PC-3 (cell line): Measurements from ENCODE around the gene CRY1. TPM values are rescaled to one million over a fixed set of nuclear protein-coding genes. Genes with fewer than 3 reads are reported as not detected.

ENCODE experiments used
- ATAC-seq: fragments of 200-7000 bp; cut with Tn5 transposase; 2 replicates; pipeline ENCODE4 v1.9.1; 2020; ENCODE audit warnings: mild to moderate bottlenecking, moderate library complexity
- BruUV-seq: library from RNA; stranded (reverse); fragments of 400-500 nt; replicated peaks from 2 replicates; lab custom pipeline; 2021; lab: Mats Ljungman, UMichigan
- CTCF ChIA-PET: fragments of 300-600 bp; sonication (Branson Sonifier 250); formaldehyde crosslinking; loops from one replicate; lab custom pipeline; 2022; ENCODE audit warnings: antibody characterized with exemption; lab: Charles Lee
- POLR2A ChIA-PET: fragments of 300-600 bp; sonication (Branson Sonifier 250); formaldehyde crosslinking; loops from one replicate; lab custom pipeline; 2022; ENCODE audit warnings: antibody characterized with exemption; ENCODE audit not compliant: unreplicated experiment; lab: Charles Lee
- DNase-seq: peaks from one replicate; pipeline ENCODE4 v3.0.0-alpha.2; 2015
- H2AFZ ChIP-seq: fragments of 300-600 bp; sonication (generic); 2 replicates; pipeline ENCODE4 v1.6.0; 2016; ENCODE audit warnings: antibody characterized with exemption, low read length
- H3F3A ChIP-seq: fragments of 300-600 bp; sonication (generic); one replicate; pipeline ENCODE4 v1.6.0; 2017; ENCODE audit warnings: antibody characterized with exemption, low read length, control low read depth, mild to moderate bottlenecking; ENCODE audit not compliant: unreplicated experiment
- H3K27ac ChIP-seq: fragments of 300-600 bp; sonication (generic); 2 replicates; pipeline ENCODE4 v1.5.1; 2016; ENCODE audit warnings: mild to moderate bottlenecking, low read length
- H3K27me3 ChIP-seq: fragments of 300-600 bp; sonication (generic); 2 replicates; pipeline ENCODE4 v1.6.1; 2016; ENCODE audit warnings: low read length, mixed read lengths
- H3K36me3 ChIP-seq: fragments of 300-600 bp; sonication (generic); 2 replicates; pipeline ENCODE4 v1.6.1; 2016; ENCODE audit warnings: low read depth, mixed run types, low read length, mixed read lengths
- H3K4me1 ChIP-seq: fragments of 300-600 bp; sonication (generic); 2 replicates; pipeline ENCODE4 v1.5.1; 2016; ENCODE audit warnings: low read length; ENCODE audit not compliant: insufficient read depth
- H3K4me2 ChIP-seq: fragments of 300-600 bp; sonication (generic); 2 replicates; pipeline ENCODE4 v1.6.0; 2016; ENCODE audit warnings: low read length
- H3K4me3 ChIP-seq: fragments of 300-600 bp; sonication (generic); 2 replicates; pipeline ENCODE4 v1.5.1; 2016; ENCODE audit warnings: mild to moderate bottlenecking, low read length, mixed read lengths
- H3K79me2 ChIP-seq: fragments of 300-600 bp; sonication (generic); 2 replicates; pipeline ENCODE4 v1.6.1; 2017; ENCODE audit warnings: low read length, mixed read lengths
- H3K9ac ChIP-seq: fragments of 300-600 bp; sonication (generic); 2 replicates; pipeline ENCODE4 v1.6.0; 2016; ENCODE audit warnings: mild to moderate bottlenecking, low read length
- H3K9me2 ChIP-seq: fragments of 300-600 bp; sonication (generic); replicated peaks from 2 replicates; pipeline ENCODE4 v1.6.1; 2016; ENCODE audit warnings: mixed run types, low read length, mixed read lengths
- H3K9me3 ChIP-seq: fragments of 300-600 bp; sonication (generic); 2 replicates; pipeline ENCODE4 v1.6.1; 2016; ENCODE audit warnings: low read length, mixed read lengths
- H4K20me1 ChIP-seq: fragments of 300-600 bp; sonication (generic); 2 replicates; pipeline ENCODE4 v1.6.1; 2016; ENCODE audit warnings: low read length, mixed read lengths
- EZH2 ChIP-seq: fragments of 300-600 bp; sonication (generic); IDR thresholded peaks from one replicate; pipeline ENCODE4 v1.6.1; 2017; ENCODE audit warnings: antibody characterized with exemption, mild to moderate bottlenecking, low read length; ENCODE audit not compliant: unreplicated experiment
- EZH2phosphoT487 ChIP-seq: fragments of 300-600 bp; sonication (generic); IDR thresholded peaks from 2 replicates; pipeline ENCODE4 v1.6.1; 2018; ENCODE audit warnings: mild to moderate bottlenecking, antibody characterized with exemption, low read length, borderline replicate concordance
- intact Hi-C: fragments of 100-400 bp; cut with micrococcal nuclease; formaldehyde crosslinking; loops from 2 replicates; pipeline ENCODE4 v1.9.0; 2023
- total RNA-seq: library from RNA; depleted of rRNA; stranded (reverse); fragments of >200 nt; gene quantifications from 2 replicates; pipeline ENCODE4 v1.2.3, GENCODE V29; 2014
- TF ChIP-seq, protein P1 (sequence below): fragments of 300-600 bp; sonication (generic); conservative IDR thresholded peaks from 2 replicates; pipeline ENCODE4 v1.5.1; 2017; ENCODE audit warnings: antibody characterized with exemption, low read depth, mild to moderate bottlenecking, low read length

Gene CRY1
- total RNA-seq, 1 experiment from 2014 or later = 32.0 TPM

DNA sequence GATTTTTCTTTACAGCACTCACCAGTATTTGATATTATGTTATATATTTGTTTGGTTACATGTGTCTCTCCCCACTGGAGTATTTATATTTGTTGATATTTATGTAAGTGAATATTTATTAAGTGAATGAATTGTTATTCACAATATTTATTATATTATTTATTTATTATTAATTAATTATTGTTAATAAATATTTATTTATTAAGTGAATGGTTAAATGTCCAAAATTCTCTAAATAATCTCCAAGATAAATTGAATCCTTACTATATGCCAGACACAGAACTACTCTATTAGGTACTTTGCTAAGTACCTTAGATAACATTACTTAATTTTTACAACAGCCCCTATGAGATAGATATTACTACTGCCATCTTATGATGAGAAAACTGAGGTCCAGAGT lies 10.2 kb upstream of the CRY1 start:
- DNase-seq (no peak), ATAC-seq (no peak)
- no peaks in the 10 kb centered on the region for H3K27me3 ChIP-seq
- H3K9me2 ChIP-seq = no peaks in the 10 kb centered on the region
- H3K36me3 ChIP-seq = no peaks in the 10 kb centered on the region
- no peak overlapping the region for H2AFZ ChIP-seq
- no peaks in the 10 kb centered on the region for H3K79me2 ChIP-seq
- H3K4me2 ChIP-seq = no peak overlapping the region
- intact Hi-C loops = no loop called here
- no peak overlapping the region for H3K27ac ChIP-seq
- no peak overlapping the region for H3K4me3 ChIP-seq
- ChIA-PET CTCF (no interaction called here), POLR2A (no interaction called here)
- no peaks in the 10 kb centered on the region for H3K9me3 ChIP-seq
- H4K20me1 ChIP-seq = no peaks in the 10 kb centered on the region
- no TSS peak for BruUV-seq
- no peaks in the 10 kb centered on the region for H3F3A ChIP-seq
- TF ChIP-seq, protein P1, sequence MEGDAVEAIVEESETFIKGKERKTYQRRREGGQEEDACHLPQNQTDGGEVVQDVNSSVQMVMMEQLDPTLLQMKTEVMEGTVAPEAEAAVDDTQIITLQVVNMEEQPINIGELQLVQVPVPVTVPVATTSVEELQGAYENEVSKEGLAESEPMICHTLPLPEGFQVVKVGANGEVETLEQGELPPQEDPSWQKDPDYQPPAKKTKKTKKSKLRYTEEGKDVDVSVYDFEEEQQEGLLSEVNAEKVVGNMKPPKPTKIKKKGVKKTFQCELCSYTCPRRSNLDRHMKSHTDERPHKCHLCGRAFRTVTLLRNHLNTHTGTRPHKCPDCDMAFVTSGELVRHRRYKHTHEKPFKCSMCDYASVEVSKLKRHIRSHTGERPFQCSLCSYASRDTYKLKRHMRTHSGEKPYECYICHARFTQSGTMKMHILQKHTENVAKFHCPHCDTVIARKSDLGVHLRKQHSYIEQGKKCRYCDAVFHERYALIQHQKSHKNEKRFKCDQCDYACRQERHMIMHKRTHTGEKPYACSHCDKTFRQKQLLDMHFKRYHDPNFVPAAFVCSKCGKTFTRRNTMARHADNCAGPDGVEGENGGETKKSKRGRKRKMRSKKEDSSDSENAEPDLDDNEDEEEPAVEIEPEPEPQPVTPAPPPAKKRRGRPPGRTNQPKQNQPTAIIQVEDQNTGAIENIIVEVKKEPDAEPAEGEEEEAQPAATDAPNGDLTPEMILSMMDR = no peak
- TF ChIP-seq EZH2phosphoT487 (no peak), EZH2 (no peak)
- H3K4me1 ChIP-seq = peaks cover 7% of the 10 kb centered on the region; the same call in 1 of the 2 replicates
- no peak overlapping the region for H3K9ac ChIP-seq

DNA sequence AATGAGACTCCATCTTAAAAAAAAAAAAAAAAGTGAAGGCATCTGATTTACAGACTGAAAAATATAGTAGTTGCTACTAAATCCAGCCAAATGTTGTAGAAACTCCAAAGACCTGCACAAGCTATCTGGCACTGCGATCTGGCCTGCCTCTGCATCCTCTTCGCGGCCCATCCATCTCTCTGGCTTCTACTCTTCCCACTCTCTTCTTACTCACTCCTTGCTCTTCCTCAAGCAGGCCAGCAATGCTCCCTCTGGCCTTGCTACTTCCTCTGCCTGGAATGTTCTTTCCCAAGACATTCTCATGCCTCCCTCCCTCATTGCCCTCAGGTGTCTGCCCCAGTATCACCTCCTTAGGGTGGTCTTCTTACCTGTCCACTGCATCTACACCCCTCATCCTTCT lies 9.7 kb upstream of the CRY1 start:
- intact Hi-C loops = no loop called here
- ATAC-seq (no peak), DNase-seq (no peak)
- POLR2A ChIA-PET = no interaction called here
- Histone ChIP-seq H3K9ac (no peak overlapping the region), H3K27me3 (no peaks in the 10 kb centered on the region), H3K36me3 (no peaks in the 10 kb centered on the region), H3K4me2 (no peak overlapping the region), H3K79me2 (no peaks in the 10 kb centered on the region), H3K27ac (no peak overlapping the region), H3K9me2 (no peaks in the 10 kb centered on the region), H3K4me1 (peaks cover 7% of the 10 kb centered on the region; the same call in 1 of the 2 replicates), H3K9me3 (no peaks in the 10 kb centered on the region), H4K20me1 (no peaks in the 10 kb centered on the region), H3F3A (no peaks in the 10 kb centered on the region), H3K4me3 (no peak overlapping the region), H2AFZ (no peak overlapping the region)
- CTCF ChIA-PET = no interaction called here
- TF ChIP-seq, protein P1 = no peak
- TF ChIP-seq EZH2phosphoT487 (no peak), EZH2 (no peak)
- no TSS peak for BruUV-seq

DNA sequence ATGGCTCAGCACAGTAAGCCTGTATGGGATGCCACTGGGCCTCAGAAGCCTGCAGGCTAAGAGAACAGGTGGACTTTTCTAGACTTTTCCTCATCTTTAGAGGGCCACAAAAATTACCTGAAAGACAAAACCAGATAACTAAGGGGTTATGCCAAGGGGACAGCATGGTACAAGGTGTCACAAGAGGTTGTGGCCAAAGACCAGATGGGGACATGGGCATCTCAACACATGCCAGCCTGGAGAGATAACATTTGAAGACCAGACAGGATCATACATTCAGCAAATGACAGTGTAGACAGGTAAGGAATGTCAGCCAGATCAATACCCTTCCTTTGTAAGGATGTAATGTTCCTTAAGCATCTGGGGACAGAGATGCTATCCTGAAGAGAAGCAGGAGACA lies 8.9 kb upstream of the CRY1 start:
- no peak overlapping the region for H3K4me3 ChIP-seq
- no peak overlapping the region for H3K27ac ChIP-seq
- H3K9ac ChIP-seq = no peak overlapping the region
- no peaks in the 10 kb centered on the region for H3K27me3 ChIP-seq
- DNase-seq = no peak
- TF ChIP-seq, protein P1 = no peak
- no peak for TF ChIP-seq EZH2phosphoT487
- TF ChIP-seq EZH2 = no peak
- CTCF ChIA-PET = no interaction called here
- BruUV-seq = no TSS peak
- peaks cover 7% of the 10 kb centered on the region; the same call in 1 of the 2 replicates for H3K4me1 ChIP-seq
- H3K36me3 ChIP-seq = no peaks in the 10 kb centered on the region
- ATAC-seq = no peak
- H3K9me2 ChIP-seq = no peaks in the 10 kb centered on the region
- no peaks in the 10 kb centered on the region for H3F3A ChIP-seq
- no peaks in the 10 kb centered on the region for H4K20me1 ChIP-seq
- no peaks in the 10 kb centered on the region for H3K9me3 ChIP-seq
- no peaks in the 10 kb centered on the region for H3K79me2 ChIP-seq
- H3K4me2 ChIP-seq = no peak overlapping the region
- POLR2A ChIA-PET = no interaction called here
- no peak overlapping the region for H2AFZ ChIP-seq
- intact Hi-C loops = no loop called here
